Omental fat pad (tissue), 4 donors: ENCODE measurements around the gene NFKBIZ. TPM values are rescaled to one million over a fixed set of nuclear protein-coding genes. Genes with fewer than 3 reads are reported as not detected.

ENCODE experiments used
- ATAC-seq: fragments of 150-250 bp; one replicate; pipeline ENCODE4 v1.9.1; 2016; ENCODE audit warnings: mild to moderate bottlenecking, moderate library complexity; ENCODE audit not compliant: low FRiP score
- DNase-seq: peaks from one replicate; pipeline ENCODE4 v3.0.0-alpha.2; 2019; ENCODE audit warnings: low spot score
- total RNA-seq, 4 donors: library from RNA; depleted of rRNA; stranded (reverse); fragments of >200 nt; gene quantifications; one replicate each; pipeline ENCODE4 v1.1.0, GENCODE V29; 2016
- TF ChIP-seq, protein P1 (sequence below), 3 donors: fragments of 450-650 bp; IDR thresholded peaks; one replicate each; pipeline ENCODE4 v1.5.1; 2016 to 2017; ENCODE audit warnings: antibody characterized with exemption in 3 of 3, mild to moderate bottlenecking in 3 of 3, moderate library complexity in 2 of 3

NFKBIZ gene
- total RNA-seq, 4 donors from 2014 or later, result 78.2 to 296 (median 108) TPM

DNA sequence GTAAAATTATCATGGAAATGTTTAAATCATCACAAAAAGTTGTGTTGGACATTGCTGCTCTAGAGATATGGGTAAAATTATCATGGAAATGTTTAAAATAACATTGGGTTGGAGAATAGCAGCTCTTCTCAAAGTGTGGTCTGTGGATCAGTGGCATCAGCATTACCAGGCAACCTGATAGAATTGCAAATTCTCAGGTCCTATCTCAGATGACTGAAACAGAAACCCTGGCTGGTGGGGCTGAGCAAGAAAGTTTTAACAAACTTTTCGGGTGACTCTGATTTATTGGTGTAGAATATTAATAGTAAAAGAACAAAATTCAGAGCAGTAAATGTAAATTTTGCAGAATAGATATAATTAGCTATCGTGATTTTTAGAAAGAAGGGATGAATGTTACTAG, 41.4 kb upstream of the NFKBIZ start:
- TF ChIP-seq, protein P1, sequence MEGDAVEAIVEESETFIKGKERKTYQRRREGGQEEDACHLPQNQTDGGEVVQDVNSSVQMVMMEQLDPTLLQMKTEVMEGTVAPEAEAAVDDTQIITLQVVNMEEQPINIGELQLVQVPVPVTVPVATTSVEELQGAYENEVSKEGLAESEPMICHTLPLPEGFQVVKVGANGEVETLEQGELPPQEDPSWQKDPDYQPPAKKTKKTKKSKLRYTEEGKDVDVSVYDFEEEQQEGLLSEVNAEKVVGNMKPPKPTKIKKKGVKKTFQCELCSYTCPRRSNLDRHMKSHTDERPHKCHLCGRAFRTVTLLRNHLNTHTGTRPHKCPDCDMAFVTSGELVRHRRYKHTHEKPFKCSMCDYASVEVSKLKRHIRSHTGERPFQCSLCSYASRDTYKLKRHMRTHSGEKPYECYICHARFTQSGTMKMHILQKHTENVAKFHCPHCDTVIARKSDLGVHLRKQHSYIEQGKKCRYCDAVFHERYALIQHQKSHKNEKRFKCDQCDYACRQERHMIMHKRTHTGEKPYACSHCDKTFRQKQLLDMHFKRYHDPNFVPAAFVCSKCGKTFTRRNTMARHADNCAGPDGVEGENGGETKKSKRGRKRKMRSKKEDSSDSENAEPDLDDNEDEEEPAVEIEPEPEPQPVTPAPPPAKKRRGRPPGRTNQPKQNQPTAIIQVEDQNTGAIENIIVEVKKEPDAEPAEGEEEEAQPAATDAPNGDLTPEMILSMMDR (IDR thresholded peaks at IDR 0.05), result no peak
- DNase-seq (no peak), ATAC-seq (no peak)

DNA sequence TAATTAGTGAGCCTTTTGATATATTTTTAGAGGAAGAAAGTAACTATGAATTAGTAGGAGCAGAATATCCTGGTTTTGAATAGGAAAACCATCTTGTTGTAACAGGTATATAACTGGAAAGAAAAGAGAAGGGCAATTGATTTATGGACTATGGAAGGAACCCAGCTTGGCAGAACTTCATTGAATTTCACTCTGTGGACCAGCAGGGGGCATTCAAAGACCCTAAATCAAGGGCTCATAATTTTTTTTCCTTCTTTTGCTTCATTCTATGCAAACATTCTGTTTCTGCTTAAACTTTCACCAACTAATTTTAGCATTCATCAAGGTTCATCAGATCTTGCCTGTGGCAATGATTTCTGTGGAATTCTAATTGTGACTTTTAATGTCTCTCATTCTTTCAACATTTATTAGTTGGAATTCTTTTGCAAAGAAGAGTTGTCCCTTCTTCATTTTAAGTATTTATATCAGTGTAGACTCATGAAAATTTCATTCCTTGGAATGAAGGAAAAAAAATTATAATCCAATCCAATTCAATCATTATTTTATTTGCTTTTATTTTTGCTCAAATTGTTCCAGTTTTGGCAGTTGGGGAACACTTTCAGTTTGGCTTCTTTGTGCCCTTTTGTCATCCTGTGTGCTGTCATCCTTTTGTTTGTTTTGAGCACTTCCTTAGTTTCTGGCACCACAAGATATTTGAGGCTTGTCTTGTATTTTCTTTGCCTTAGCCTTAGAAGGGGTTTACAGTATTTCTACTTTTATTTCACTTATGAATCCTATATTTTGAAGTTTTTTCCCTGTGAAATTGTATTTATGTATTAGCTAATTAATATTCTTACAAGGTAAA, 39.9 kb upstream of the NFKBIZ start:
- ATAC-seq, result no peak
- DNase-seq, result no peak
- TF ChIP-seq, protein P1 (IDR thresholded peaks at IDR 0.05), result peak in 2 of 3 donors; percentile 17 to 24

DNA sequence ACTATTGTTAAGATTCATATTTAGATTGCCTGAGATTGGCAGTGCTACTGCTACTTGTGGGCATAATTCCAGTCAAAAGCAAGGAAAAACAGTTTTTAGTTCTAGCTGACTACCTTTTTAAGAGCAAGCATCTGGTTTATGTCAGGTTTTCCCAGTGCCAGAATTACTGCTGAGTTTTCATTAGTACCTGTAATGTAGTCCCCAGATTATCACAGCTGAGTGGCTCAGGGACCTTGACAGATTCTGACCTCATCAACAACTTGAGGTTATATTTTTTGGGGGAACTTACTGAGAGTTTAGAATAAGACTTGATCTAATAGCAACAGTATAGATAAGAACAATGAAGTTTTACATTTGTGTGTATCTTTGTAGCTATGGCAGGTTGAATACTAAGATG, 39.3 kb upstream of the NFKBIZ start:
- DNase-seq (no peak), ATAC-seq (no peak)
- TF ChIP-seq, protein P1 (IDR thresholded peaks at IDR 0.05), result no peak

DNA sequence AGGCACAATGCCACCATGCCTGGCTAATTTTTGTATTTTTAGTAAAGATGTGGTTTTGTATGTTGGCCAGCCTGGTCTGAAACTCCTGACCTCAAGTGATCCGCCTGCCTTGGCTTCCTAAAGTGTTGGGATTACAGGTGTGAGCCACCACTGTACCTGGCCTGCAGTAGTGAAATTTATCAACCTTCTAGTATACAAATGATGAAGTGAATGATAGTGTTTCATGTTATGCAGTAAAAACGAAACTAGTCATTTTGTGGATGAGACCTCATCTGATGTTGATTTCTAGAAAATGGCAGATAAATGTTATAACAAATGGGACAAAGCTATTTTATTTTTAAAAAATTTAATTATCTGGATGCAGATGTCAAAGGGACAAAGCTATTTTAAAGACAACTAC, 37.4 kb upstream of the NFKBIZ start:
- ATAC-seq, result no peak
- TF ChIP-seq, protein P1 (IDR thresholded peaks at IDR 0.05), result no peak
- no peak for DNase-seq

DNA sequence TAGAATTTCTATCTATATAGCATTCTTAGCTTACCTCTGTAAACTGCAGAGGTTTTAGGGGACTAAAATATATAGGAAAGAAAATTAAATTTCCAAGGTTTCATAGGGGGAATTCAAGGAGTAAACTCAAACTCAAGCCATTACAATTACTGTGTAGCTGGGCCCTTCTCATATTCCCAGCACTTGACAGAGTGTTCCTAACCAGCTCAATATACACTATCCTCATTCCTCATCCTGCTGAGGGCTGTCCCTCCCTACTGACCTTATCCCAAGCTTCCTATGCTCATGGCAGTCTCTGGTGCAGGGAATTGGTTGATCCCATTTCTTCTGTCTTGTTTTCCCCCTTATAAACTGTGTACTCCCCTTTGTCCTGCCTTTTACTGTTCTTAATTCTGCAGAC, 36.4 kb upstream of the NFKBIZ start:
- no peak for ATAC-seq
- no peak for DNase-seq

DNA sequence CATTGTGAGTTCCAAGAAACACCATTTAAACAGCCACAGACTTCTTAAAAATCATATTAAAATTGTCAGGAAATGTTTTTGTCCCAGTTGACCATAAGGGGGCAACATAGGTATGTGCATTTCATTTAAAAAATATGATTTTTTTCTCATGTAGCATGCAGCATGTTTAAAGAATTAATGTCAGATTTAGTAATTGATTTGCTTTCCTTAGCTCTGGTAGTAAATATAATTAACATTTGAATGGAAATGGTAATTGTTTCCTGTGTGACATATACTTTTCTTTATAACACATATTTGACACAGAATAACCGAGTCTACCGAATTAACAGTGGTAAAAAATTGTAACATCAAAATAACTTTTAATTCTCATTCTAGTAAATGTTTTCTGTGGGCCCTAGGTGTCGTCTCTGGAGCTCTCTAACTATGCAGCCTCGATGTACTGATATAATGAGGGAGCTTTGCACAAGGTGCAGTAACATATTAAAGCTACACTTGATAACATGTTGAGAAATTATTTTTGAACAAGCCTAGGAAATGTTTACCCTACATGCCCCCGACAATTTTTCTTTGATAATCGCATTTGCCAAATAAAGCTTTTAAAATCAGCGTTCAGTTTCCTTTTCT, 35.4 kb upstream of the NFKBIZ start:
- DNase-seq (no peak), ATAC-seq (peak; percentile 22)
- TF ChIP-seq, protein P1 (IDR thresholded peaks at IDR 0.05), result no peak

More for the DNA sequence above, 36.4 kb upstream of the NFKBIZ start:
- TF ChIP-seq, protein P1 (IDR thresholded peaks at IDR 0.05), result no peak
